Transverse colon (tissue), 4 donors: Measurements from ENCODE around the gene TLL1. TPM values are rescaled to one million over a fixed set of nuclear protein-coding genes. Genes with fewer than 3 reads are reported as not detected.

Experiments used
- DNase-seq: peaks from one replicate; pipeline ENCODE4 v3.0.0-alpha.2; 2019
- H3K27ac ChIP-seq, 4 donors: fragments of 200-600 bp; sonication (generic); 2 replicates each; pipeline ENCODE4 v1.5.1; 2016 to 2018; ENCODE audit warnings: inconsistent platforms in 4 of 4
- H3K27me3 ChIP-seq: fragments of 200-600 bp; sonication (generic); 2 replicates; pipeline ENCODE4 v1.5.1; 2017; ENCODE audit warnings: inconsistent platforms
- H3K36me3 ChIP-seq, 4 donors: fragments of 200-600 bp; sonication (generic); 2 replicates each; pipeline ENCODE4 v1.5.1; 2017 to 2019; ENCODE audit warnings: inconsistent platforms in 4 of 4
- H3K4me1 ChIP-seq, 4 donors: fragments of 200-600 bp; sonication (generic); 2 replicates each; pipeline ENCODE4 v1.5.1; 2017 to 2020; ENCODE audit warnings: inconsistent platforms in 4 of 4
- H3K4me3 ChIP-seq, 4 donors: fragments of 200-600 bp; sonication (generic); 1 replicate in 1 of 4; 2 replicates in 3 of 4; pipeline versions ENCODE4 v1.5.1 to v1.6.1; 2017 to 2019; ENCODE audit warnings: inconsistent platforms in 4 of 4
- H3K9me3 ChIP-seq, 2 donors: fragments of 200-600 bp; sonication (generic); 2 replicates each; pipeline ENCODE4 v1.5.1; 2017 to 2019; ENCODE audit warnings: inconsistent platforms in 2 of 2
- EP300 ChIP-seq: sonication (generic); formaldehyde crosslinking; IDR thresholded peaks from one replicate; pipeline ENCODE4 v1.6.1; 2017; ENCODE audit warnings: antibody characterized with exemption, low read depth
- POLR2A ChIP-seq: fragments of 450-650 bp; IDR thresholded peaks from one replicate; pipeline ENCODE4 v1.6.1; 2016; ENCODE audit warnings: antibody characterized with exemption, mild to moderate bottlenecking, moderate library complexity
- POLR2AphosphoS5 ChIP-seq, 3 donors: sonication (generic); formaldehyde crosslinking; IDR thresholded peaks; one replicate each; pipeline ENCODE4 v1.6.1; 2016; ENCODE audit warnings: antibody characterized with exemption in 3 of 3
- WGBS, 2 donors: methylation state at CpG; one replicate each; pipeline ENCODE4 v1.1.5; 2018; ENCODE audit warnings: low coverage in 1 of 2; 5-methylcytosine and 5-hydroxymethylcytosine counted together
- in situ Hi-C, 4 donors: fragments of 200-750 bp; cut with MboI; loops; one replicate each; pipeline versions ENCODE4 v1.15.0 to v1.15.1; 2017; ENCODE audit warnings: low sequenced_read_pairs in 3 of 4, low pct_ligation_motif_present in 1 of 4, low pct_unique_long_range_greater_than_20kb in 1 of 4
- intact Hi-C: fragments of 100-400 bp; cut with DNase I; formaldehyde crosslinking; loops from one replicate; pipeline ENCODE4 v1.15.1; 2023; ENCODE audit warnings: low total_unique reads
- total RNA-seq, 4 donors: library from RNA; depleted of rRNA; stranded (reverse); fragments of >200 nt; gene quantifications; one replicate each; pipeline ENCODE4 v1.1.0, GENCODE V29; 2016
- TF ChIP-seq, protein P1 (sequence below), 5 experiments: fragments of 200-600 bp in 3 of 5; fragments of 450-650 bp in 2 of 5; sonication (generic) in 3 of 5; IDR thresholded peaks; 1 replicate in 2 of 5; 2 replicates in 3 of 5; pipeline ENCODE4 v1.5.1; 2016 to 2017; ENCODE audit warnings: antibody characterized with exemption in 5 of 5, inconsistent platforms in 3 of 5, mild to moderate bottlenecking in 2 of 5, moderate library complexity in 1 of 5

Gene TLL1
- 1 to 10 TPM in 3 of 4 donors, under 1 TPM in 1; 1.00 to 3.7 (median 1.6) TPM for total RNA-seq

DNA sequence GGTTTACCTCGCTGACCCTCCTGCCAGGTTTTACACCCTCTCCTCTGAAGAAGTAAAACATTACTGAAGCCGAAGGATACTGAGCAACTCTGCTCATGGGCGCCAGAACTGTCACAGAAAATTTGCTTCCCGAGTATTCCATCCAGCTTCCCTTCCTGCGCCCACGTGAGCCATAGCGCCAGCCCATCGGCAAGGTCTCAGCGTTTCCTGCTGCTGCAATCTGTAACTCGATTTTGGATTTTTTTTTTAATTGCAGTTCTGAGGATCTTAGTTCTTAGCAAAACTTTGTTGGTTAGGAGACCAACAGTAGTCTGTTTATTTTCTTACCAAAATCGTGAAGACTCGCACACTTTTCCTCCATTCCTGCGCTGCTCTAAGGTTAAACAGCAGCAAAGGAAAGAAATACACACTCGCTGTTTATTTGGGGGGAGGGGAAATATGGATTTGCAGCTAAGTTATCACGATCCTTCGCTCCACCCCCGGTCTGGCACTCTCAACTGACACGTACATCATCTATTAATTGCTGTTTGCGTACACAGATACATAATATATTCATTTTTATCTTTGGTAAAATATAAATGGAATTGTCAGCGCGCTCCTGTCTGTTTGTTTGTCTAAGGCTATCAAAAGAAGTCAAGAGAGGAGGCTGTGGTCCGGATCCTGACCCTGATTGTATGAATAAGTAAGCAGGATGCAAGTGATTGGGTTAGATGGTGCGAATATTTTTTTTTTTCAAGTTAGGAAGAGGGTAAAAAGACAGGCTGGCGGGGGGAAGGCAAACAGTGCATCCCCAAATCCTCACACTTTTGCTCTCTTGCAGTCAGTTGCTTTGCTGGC lies at the start of gene TLL1:
TLL1 (plus strand) TSS at position 777 of the 837 bp plus-strand sequence. CDS start 668 bp downstream, outside the sequence.
- DNase-seq = no peak
- intact Hi-C loops = no loop called here
- Histone ChIP-seq H3K27ac (peak within 1 kb of the TSS; percentile 6 to 48 (median 8)), H3K9me3 (no peaks in the 10 kb centered on the region), H3K4me3 (peak within 1 kb of the TSS; percentile 24 to 46 (median 32)), H3K4me1 (peaks cover 0 to 24% (median 6%) of the 10 kb centered on the region in 4 donors), H3K27me3 (peaks cover 70% of the 10 kb centered on the region), H3K36me3 (no peaks in the 10 kb centered on the region)
- 1 to 6% methylated on average over 16 to 24 of the region's 24 CpGs for WGBS, 2 donors
- no peak for TF ChIP-seq POLR2AphosphoS5 (IDR thresholded peaks at IDR 0.05)
- no peak for TF ChIP-seq POLR2A
- in situ Hi-C loops = no loop called here

DNA sequence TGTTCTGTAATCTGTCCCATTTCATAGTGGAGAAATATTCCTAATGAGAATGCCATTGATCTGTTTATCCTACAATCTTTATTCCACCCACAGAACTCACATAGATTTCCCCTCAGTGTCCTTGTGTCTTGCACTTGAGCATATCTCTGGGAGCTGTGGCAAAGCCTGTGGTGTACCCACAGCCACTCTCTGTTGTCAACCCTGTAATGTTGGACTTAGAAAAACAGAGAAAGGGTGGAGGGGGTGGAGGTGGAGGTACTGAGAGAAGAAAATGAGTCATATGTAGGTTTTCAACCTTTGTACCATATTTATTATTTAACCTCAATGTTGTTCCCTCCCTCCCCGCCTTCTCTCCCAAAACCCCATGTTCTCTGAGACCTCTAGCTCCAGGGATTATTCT lies 46.9 kb upstream of the TLL1 start:
- TF ChIP-seq EP300 = no peak
- no peaks in the 10 kb centered on the region for H3K27me3 ChIP-seq
- no peak overlapping the region for H3K4me3 ChIP-seq
- 50 to 84% methylated on average over 1 of the region's 1 CpG for WGBS, 2 donors
- intact Hi-C loops (no loop called here), in situ Hi-C loops (no loop called here)
- no peak for DNase-seq
- no peaks in the 10 kb centered on the region for H3K36me3 ChIP-seq
- H3K27ac ChIP-seq = no peak overlapping the region
- H3K4me1 ChIP-seq = no peaks in the 10 kb centered on the region
- no peaks in the 10 kb centered on the region for H3K9me3 ChIP-seq

DNA sequence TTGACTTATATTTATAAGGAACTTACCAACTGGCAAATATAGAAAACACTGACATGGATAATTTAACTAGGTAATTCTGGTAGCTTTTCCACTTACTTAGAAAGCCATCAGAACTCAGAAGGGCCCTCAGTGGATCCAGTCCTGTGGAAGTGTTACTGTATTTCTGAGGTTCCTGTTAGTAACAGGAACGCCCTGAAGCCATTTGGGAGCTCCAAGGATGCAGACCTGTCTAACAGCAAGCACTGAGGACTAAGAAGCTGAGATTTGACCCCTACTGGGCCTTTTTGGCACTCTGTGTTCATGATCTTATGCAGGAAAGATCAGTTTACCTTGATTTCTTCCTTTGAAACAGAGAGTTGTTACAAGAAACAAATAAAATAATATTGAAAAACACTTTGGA lies 46.0 kb upstream of the TLL1 start:
- in situ Hi-C loops = no loop called here
- intact Hi-C loops = no loop called here
- Histone ChIP-seq H3K4me3 (no peak overlapping the region), H3K27ac (no peak overlapping the region), H3K36me3 (no peaks in the 10 kb centered on the region), H3K27me3 (no peaks in the 10 kb centered on the region), H3K4me1 (no peaks in the 10 kb centered on the region), H3K9me3 (no peaks in the 10 kb centered on the region)
- TF ChIP-seq, protein P1, sequence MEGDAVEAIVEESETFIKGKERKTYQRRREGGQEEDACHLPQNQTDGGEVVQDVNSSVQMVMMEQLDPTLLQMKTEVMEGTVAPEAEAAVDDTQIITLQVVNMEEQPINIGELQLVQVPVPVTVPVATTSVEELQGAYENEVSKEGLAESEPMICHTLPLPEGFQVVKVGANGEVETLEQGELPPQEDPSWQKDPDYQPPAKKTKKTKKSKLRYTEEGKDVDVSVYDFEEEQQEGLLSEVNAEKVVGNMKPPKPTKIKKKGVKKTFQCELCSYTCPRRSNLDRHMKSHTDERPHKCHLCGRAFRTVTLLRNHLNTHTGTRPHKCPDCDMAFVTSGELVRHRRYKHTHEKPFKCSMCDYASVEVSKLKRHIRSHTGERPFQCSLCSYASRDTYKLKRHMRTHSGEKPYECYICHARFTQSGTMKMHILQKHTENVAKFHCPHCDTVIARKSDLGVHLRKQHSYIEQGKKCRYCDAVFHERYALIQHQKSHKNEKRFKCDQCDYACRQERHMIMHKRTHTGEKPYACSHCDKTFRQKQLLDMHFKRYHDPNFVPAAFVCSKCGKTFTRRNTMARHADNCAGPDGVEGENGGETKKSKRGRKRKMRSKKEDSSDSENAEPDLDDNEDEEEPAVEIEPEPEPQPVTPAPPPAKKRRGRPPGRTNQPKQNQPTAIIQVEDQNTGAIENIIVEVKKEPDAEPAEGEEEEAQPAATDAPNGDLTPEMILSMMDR (IDR thresholded peaks at IDR 0.05) = no peak
- TF ChIP-seq EP300 = no peak
- TF ChIP-seq POLR2AphosphoS5 (IDR thresholded peaks at IDR 0.05) = no peak
- TF ChIP-seq POLR2A = no peak
- WGBS, 2 donors = 60% methylated on average over 1 of the region's 1 CpG; no CpG with 5 or more reads in 1 of the 2 donors
- no peak for DNase-seq

DNA sequence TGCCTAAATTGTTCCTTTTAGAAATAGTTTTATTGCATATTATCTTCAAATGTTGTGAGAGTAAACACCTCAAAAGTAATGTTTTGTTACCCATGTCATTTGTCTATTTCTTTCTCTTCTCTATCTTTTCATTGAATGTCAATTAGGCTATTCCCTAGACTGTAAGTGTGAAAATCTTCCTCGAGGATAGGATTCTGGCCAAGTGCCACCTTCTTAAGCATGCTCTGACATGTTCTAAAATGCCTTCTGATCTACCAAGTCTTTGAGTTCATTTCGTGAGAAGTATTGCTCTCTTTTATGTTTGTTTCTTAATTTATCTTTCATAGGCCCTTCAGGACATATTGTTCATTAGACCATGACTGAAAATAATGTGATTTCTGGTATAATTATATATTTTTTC lies 44.1 kb upstream of the TLL1 start:
- no peak overlapping the region for H3K4me3 ChIP-seq
- no peaks in the 10 kb centered on the region for H3K27me3 ChIP-seq
- no peak for DNase-seq
- H3K9me3 ChIP-seq = no peaks in the 10 kb centered on the region
- no peak overlapping the region for H3K27ac ChIP-seq
- TF ChIP-seq POLR2A (no peak), POLR2AphosphoS5 (IDR thresholded peaks at IDR 0.05) (no peak), EP300 (no peak)
- TF ChIP-seq, protein P1 (IDR thresholded peaks at IDR 0.05) = no peak
- no peaks in the 10 kb centered on the region for H3K4me1 ChIP-seq
- WGBS, 2 donors = 31 to 52% methylated on average over 2 of the region's 2 CpGs
- intact Hi-C loops = no loop called here
- in situ Hi-C loops = no loop called here
- no peaks in the 10 kb centered on the region for H3K36me3 ChIP-seq

DNA sequence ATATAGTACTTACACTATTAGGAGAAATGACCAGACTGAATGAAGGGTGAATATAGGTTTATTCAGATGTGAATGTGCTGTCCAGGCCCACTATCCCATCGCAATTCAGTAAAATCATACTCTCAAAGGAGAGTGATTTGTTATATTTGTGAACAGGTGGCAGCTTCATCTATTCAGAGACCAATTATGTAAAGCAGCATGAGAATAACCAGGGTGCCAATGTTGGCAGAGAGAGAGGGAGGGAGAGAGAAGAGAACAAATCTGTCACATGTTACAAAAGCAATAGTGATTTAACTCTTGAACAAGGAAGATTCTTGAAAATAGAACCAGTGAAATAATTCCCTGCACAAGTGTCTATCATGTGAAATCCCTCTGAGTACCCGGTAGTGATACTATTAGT lies 38.9 kb upstream of the TLL1 start:
- H3K27ac ChIP-seq = no peak overlapping the region
- no peaks in the 10 kb centered on the region for H3K9me3 ChIP-seq
- H3K4me1 ChIP-seq = no peaks in the 10 kb centered on the region
- no peaks in the 10 kb centered on the region for H3K27me3 ChIP-seq
- intact Hi-C loops (no loop called here), in situ Hi-C loops (no loop called here)
- 88 to 92% methylated on average over 2 of the region's 2 CpGs for WGBS, 2 donors
- DNase-seq = no peak
- H3K4me3 ChIP-seq = no peak overlapping the region
- no peaks in the 10 kb centered on the region for H3K36me3 ChIP-seq
- TF ChIP-seq, protein P1 (IDR thresholded peaks at IDR 0.05) = no peak
- no peak for TF ChIP-seq POLR2A
- no peak for TF ChIP-seq POLR2AphosphoS5 (IDR thresholded peaks at IDR 0.05)
- no peak for TF ChIP-seq EP300
